ENCODE results near the gene FSTL5.
"Not testable (repeated sequence)": the region's sequence is repeated elsewhere in the genome, so short reads cannot be mapped to it uniquely, and the experiment has no call there.

FSTL5 gene

DNA sequence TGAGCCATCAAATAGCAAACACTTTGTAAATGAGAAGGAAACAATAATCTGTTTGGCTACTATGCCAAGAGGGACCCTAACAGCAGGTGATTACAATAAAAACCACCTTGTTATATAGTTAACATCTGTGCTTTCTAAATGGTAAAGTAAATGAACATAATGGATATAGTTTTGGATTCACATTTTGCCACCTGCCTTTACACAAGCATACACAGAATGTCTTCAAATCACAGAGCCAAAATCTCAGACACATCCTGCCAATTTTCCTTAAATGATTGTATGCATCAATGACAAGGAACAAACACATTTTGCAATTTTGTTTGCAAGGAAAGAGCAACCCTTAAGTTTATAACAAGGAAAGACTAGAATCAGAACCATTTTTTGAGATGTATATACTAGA lies 334.2 kb downstream of the FSTL5 start:
- DNase-seq (ENCODE audit: low spot score): no peak

DNA sequence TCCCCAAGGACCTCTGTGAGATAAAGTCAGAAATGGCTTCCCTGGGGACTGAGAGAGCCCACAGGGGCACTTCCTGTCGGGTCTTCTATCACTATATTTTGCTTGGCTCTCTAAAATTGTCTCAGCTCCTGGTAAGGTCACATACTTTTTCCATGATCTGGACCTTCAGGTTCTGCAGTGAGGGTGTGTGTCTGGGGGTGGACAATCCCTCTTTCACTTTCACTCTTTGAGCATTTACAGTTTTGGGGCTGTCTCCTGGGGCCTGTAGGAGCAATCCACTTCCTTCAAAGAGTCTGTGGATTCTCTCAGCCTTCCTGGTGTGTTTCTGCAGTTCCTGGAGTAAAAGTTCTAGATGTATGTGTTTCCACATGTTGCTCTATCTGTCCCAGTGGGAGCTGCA lies 335.7 kb downstream of the FSTL5 start:
- peak; percentile 10 for DNase-seq (ENCODE audit: low spot score)

- no peak for DNase-seq (ENCODE audit: low spot score)
Measured at GRCh38 chr4:161827013-161827412, 336.8 kb downstream of the FSTL5 start.

DNA sequence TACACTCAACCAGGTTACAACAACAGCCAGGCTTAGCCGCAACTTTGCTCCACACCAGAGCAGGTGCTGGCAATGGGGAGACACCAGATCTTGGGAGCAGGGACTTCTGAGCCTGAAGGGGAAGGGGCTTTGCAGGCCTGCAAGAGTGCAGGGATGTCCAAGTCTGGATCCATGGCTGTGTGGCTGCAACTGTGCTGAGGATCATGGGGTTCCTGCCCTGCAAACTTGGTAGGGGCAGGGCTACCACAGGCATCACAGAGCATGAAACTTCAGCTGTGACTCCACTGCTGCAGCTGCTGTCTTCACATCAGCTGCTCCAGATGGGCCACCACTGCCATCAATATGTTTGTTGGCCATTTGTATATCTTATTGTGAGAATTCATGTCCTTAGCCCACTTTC lies 340.4 kb downstream of the FSTL5 start:
- no peak for DNase-seq (ENCODE audit: low spot score)

GRCh38 chr4:161822174-161822573 lies 341.6 kb downstream of the FSTL5 start:
- no peak for DNase-seq (ENCODE audit: low spot score)

DNA sequence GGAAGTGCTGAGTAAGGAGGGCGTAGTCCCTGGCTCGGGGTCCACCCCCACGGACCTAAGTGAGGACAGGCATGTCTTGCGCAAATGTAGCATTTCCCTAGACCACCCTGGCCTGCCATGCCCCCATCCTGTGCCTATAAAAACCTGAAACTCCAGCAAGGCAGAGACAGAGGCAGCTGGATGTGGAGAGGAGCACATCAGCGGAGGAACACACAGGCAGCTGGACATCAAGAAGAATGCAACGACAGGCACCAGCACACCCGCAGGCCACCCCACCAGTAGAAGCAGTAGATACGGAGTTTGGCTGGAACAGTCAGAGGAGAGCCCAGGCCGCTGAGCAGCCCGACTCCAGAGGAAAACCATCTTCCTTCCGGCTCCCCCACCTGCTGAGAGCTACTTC lies 345.9 kb downstream of the FSTL5 start:
- no peak for DNase-seq (ENCODE audit: low spot score)

DNA sequence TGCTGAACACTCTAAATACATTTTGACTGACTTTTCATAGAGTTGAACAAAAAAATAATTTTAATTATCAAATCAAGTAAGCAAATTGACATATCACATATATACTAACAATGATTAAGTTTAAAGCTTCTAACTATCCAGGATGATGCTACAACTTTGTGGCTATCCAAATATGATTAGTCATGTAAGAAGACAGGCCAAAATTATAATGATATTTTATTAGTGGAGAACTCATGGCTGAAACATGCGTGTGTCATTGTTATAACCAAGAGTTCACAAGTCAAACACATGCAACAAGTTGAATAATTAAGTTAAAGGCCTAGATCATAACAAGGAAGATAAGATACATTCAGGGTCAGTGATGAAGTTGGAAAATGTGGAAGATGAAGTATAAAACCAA lies 346.8 kb downstream of the FSTL5 start:
- no peak for DNase-seq (ENCODE audit: low spot score)

DNA sequence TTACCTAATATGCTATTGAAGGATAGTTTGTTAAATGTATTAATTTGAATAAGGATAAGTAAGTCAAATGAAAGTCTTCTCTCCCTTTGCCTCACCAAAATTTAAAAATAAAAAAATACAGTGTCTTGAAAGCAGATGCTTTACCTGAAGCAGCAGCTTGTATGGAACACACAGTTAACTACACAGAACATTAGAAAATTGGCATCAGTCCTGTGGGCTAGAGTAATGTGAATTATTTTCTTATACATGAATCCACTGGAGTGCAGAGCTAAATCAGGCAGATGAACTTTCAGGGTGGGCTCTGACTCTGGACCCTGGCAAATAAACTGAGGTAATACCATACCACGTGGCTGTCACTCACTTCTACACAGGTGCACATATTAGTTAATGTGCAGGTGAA lies 348.0 kb downstream of the FSTL5 start:
- no peak for DNase-seq (ENCODE audit: low spot score)

- DNase-seq (ENCODE audit: low spot score): no peak
Measured at GRCh38 chr4:161813889-161814288, 349.9 kb downstream of the FSTL5 start.

DNA sequence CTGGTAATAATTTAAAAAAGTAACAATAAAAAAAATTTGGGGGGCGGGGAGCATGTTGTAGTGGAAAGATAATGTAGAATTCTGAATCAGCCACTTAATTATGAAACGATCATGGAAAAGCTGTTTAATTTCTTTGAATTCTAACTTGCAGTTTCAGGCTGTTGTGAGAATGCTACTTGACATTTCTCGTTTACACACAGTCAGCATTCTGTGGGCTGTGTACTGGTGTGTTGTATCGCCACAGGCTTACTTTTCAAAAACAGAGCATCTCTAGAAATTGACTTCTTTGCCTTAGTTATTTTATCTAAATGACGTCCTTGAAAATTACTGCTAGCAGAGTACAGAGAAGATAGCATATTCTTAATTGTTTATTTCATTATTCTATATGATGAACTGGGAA lies 350.4 kb downstream of the FSTL5 start:
- DNase-seq (ENCODE audit: low spot score): no peak

- no peak for DNase-seq (ENCODE audit: low spot score)
Measured at GRCh38 chr4:161803171-161803570, 360.6 kb downstream of the FSTL5 start.

GRCh38 chr4:161799710-161800109 lies 364.1 kb downstream of the FSTL5 start:
- no peak for DNase-seq (ENCODE audit: low spot score)

DNA sequence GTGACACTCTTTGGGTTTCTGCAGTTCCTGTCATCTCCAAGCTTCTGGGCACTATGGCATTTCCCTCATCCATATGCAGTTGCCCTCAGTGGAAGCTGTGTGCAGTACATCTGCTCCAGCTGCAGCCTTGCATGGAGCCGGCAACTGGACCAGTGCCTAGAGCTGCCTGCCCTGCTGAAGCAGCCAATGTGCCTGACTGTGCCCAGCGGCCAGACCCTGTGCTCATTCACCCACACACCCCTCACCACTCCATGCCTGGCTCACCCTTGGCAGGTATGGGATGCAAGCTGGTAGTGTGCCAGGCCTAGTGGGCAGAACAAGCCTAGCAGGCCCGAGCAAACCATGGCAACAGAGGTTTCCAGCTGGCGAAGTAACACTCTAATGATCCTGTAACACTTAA lies 370.8 kb downstream of the FSTL5 start:
- DNase-seq (ENCODE audit: low spot score): no peak

- DNase-seq (ENCODE audit: low spot score): no peak
Measured at GRCh38 chr4:161791796-161792556, 371.8 kb downstream of the FSTL5 start.

DNA sequence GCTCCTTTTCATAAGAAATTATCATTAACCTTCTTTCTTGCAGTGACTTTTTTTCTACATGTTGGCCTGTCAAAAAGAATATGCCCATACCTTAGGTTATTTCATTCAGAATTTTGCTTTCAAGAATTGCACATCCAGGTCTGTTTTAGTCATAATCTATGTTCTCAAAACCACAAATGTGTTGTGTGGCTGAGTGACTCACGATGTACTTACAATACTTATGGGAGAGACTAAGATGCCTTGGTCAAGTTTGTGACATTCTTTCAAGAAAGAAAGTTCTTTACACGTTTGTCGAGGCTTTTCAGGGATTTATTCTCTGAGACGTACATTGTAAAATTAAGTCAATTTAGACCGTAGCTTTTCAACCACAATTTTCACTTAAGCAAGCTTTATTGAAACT lies 396.7 kb downstream of the FSTL5 start:
- peak; percentile 20 for DNase-seq (ENCODE audit: low spot score)

- DNase-seq (ENCODE audit: low spot score): no peak
Measured at GRCh38 chr4:161762796-161763195, 401.0 kb downstream of the FSTL5 start.

GRCh38 chr4:161760008-161760407 lies 403.8 kb downstream of the FSTL5 start:
- DNase-seq (ENCODE audit: low spot score): no peak

DNA sequence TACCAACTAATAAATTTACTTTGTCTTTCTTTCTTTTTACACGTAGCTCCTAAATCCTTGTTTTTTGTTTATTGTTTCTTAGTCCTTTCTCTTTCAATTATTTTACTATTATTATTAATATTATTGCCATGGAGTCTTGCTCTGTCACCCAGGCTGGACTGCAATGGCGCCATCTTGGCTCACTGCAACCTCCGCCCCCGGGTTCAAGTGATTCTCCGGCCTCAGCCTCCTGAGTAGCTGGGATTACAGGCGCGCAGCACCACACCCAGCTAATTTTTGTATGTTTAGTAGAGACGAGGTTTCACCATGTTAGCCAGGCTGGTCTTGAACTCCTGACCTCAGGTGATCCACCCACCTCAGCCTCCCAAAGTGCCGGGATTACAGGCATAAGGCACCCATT lies 405.4 kb downstream of the FSTL5 start:
- not testable (repeated sequence) for DNase-seq (ENCODE audit: low spot score)

DNA sequence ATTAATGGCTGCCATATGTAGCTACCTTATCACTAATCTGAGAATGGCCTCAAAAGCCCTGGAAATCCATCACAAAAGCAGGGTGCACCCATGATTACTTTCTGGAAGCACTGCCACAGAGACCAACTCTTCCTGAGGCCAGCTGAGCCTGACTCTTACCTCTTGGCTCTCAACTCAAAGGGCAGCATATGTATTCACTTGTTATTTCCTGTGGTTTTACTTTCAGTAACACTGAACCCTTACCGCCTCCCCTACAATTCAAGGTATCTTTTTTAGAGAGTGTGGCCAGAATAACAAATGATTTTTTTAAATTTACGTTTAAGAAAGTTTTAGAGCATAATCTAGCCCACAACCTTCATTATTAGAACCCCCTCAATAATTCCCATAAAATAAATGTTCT lies 434.9 kb downstream of the FSTL5 start:
- no peak for DNase-seq (ENCODE audit: low spot score)

GRCh38 chr4:161721947-161722346 lies 441.9 kb downstream of the FSTL5 start:
- DNase-seq (ENCODE audit: low spot score): no peak

DNA sequence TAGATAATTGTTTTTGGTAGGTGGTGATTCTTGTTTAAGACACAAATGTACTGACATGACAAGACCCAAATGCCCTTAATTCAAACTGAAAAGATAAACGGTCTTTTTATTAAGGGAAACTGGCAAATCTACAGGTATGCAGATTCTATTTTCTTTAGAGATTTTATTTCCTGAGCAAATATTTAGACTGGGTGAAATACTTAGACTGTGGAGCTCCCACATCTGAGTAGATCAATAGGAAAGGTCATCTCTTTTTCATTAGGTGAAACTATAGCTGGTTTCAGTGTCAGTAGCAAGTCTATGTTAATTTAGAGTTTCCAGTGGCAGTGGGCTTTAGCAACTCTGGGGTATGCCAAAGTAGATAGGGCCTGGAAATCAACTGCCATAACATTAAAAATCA lies 446.7 kb downstream of the FSTL5 start:
- DNase-seq (ENCODE audit: low spot score): no peak

DNA sequence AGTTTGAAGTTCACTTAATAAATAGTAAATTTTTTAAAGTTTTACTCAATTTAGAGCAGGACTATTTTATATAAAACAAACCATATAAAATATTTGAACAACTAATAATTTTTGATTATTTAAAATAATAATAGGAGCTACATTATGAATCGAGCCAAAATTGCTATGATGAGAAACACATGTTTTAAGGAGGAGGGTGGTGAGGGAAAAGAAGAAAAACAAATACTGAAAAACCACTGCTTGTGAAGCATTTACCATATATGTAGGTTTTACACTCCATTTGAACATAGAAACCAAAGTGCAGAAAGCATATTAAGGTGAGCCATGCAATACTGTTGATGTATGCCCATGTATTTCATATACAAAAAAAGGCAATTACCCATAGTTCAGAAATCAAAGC lies 448.9 kb downstream of the FSTL5 start:
- DNase-seq (ENCODE audit: low spot score): no peak

- peak; percentile 75 for DNase-seq (ENCODE audit: low spot score)
Measured at GRCh38 chr4:161714022-161714751, 449.6 kb downstream of the FSTL5 start.

- no peak for DNase-seq (ENCODE audit: low spot score)
Measured at GRCh38 chr4:161704653-161705052, 459.1 kb downstream of the FSTL5 start.

Measured in kidney tubule cell (primary cell).